Measurements from ENCODE around the gene DDI2.

GRCh38 chr1:15639931-15640330 is 22.7 kb downstream of the DDI2 start:
- no peak for TF ChIP-seq GATA2 (IDR thresholded peaks at IDR 0.05; ENCODE audit: low read depth, low read length)
- no peak for TF ChIP-seq GATA3 (IDR thresholded peaks at IDR 0.05; ENCODE audit: low read depth, low read length)

Data from SH-SY5Y (cell line).